Liver (tissue), 3 donors: ENCODE measurements around the gene TBC1D10A.

Experiments
- GABPA ChIP-seq, 2 donors: IDR thresholded peaks in 1 of 2; conservative IDR thresholded peaks in 1 of 2; 2 replicates each; pipeline ENCODE4 v1.6.1; 2016; ENCODE audit warnings: antibody characterized with exemption in 2 of 2, mild to moderate bottlenecking in 1 of 2, moderate library complexity in 1 of 2
- HNF4A ChIP-seq, 2 donors: conservative IDR thresholded peaks; 2 replicates each; pipeline ENCODE4 v1.6.1; 2016; ENCODE audit warnings: antibody characterized with exemption in 2 of 2, mild to moderate bottlenecking in 2 of 2
- JUND ChIP-seq, 2 donors: IDR thresholded peaks; 2 replicates each; pipeline ENCODE4 v1.6.1; 2016; ENCODE audit warnings: antibody characterized with exemption in 2 of 2
- MAX ChIP-seq: IDR thresholded peaks from 2 replicates; pipeline ENCODE4 v1.6.1; 2016; ENCODE audit warnings: antibody characterized with exemption
- RAD21 ChIP-seq, 2 donors: IDR thresholded peaks; 2 replicates each; pipeline ENCODE4 v1.6.1; 2016; ENCODE audit warnings: antibody characterized with exemption in 2 of 2, mild to moderate bottlenecking in 2 of 2
- REST ChIP-seq: IDR thresholded peaks from 2 replicates; pipeline ENCODE4 v1.6.1; 2016; ENCODE audit warnings: antibody characterized with exemption, mild to moderate bottlenecking
- RXRA ChIP-seq, 2 donors: IDR thresholded peaks; 2 replicates each; pipeline ENCODE4 v1.6.1; 2017 to 2018; ENCODE audit warnings: antibody characterized with exemption in 2 of 2, mild to moderate bottlenecking in 1 of 2
- SP1 ChIP-seq: IDR thresholded peaks from 2 replicates; pipeline ENCODE4 v1.6.1; 2018; ENCODE audit warnings: antibody characterized with exemption, mild to moderate bottlenecking
- TAF1 ChIP-seq: conservative IDR thresholded peaks from 2 replicates; pipeline ENCODE4 v1.6.1; 2016; ENCODE audit warnings: antibody characterized with exemption, mild to moderate bottlenecking
- YY1 ChIP-seq: IDR thresholded peaks from 2 replicates; pipeline ENCODE4 v1.6.1; 2016; ENCODE audit warnings: antibody characterized with exemption, mild to moderate bottlenecking
- TF ChIP-seq, protein P1 (sequence below): fragments of 150-350 bp; IDR thresholded peaks from 2 replicates; pipeline ENCODE4 v1.5.1; 2017; ENCODE audit warnings: improper control_type of control experiment, low read depth, low read length; ENCODE audit not compliant: missing input control
- TF ChIP-seq, protein P2 (sequence below): IDR thresholded peaks from 2 replicates; pipeline ENCODE4 v1.6.1; 2016; ENCODE audit warnings: antibody characterized with exemption
- donor health status: healthy.
- donor health status: healthy.

GRCh38 chr22:30245985-30246813 is 80.5 kb downstream of the TBC1D10A start, which contains the start of gene LIF:
- TF ChIP-seq, protein P1, sequence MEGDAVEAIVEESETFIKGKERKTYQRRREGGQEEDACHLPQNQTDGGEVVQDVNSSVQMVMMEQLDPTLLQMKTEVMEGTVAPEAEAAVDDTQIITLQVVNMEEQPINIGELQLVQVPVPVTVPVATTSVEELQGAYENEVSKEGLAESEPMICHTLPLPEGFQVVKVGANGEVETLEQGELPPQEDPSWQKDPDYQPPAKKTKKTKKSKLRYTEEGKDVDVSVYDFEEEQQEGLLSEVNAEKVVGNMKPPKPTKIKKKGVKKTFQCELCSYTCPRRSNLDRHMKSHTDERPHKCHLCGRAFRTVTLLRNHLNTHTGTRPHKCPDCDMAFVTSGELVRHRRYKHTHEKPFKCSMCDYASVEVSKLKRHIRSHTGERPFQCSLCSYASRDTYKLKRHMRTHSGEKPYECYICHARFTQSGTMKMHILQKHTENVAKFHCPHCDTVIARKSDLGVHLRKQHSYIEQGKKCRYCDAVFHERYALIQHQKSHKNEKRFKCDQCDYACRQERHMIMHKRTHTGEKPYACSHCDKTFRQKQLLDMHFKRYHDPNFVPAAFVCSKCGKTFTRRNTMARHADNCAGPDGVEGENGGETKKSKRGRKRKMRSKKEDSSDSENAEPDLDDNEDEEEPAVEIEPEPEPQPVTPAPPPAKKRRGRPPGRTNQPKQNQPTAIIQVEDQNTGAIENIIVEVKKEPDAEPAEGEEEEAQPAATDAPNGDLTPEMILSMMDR: no peak
- no peak for TF ChIP-seq REST
- TF ChIP-seq RAD21 (IDR thresholded peaks at IDR 0.05): no peak
- no peak for TF ChIP-seq TAF1
- TF ChIP-seq SP1: no peak
- TF ChIP-seq GABPA (IDR thresholded peaks at IDR 0.05 in 1 of 2, conservative IDR thresholded peaks at IDR 0.05 in 1 of 2): no peak
- TF ChIP-seq YY1: no peak
- TF ChIP-seq JUND (IDR thresholded peaks at IDR 0.05): no peak
- no peak for TF ChIP-seq MAX
- TF ChIP-seq RXRA (IDR thresholded peaks at IDR 0.05): no peak
- TF ChIP-seq, protein P2, sequence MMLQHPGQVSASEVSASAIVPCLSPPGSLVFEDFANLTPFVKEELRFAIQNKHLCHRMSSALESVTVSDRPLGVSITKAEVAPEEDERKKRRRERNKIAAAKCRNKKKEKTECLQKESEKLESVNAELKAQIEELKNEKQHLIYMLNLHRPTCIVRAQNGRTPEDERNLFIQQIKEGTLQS: no peak
- no peak for TF ChIP-seq HNF4A (conservative IDR thresholded peaks at IDR 0.05)
